ENCODE results near the gene GNG5. TPM values are rescaled to one million over a fixed set of nuclear protein-coding genes. Genes with fewer than 3 reads are reported as not detected.
A peak's percentile ranks its signal among the peaks of the same experiment; 100 is the strongest.

GNG5 gene
- total RNA-seq, 1 experiment from 2014 or later = 49.9 TPM

DNA sequence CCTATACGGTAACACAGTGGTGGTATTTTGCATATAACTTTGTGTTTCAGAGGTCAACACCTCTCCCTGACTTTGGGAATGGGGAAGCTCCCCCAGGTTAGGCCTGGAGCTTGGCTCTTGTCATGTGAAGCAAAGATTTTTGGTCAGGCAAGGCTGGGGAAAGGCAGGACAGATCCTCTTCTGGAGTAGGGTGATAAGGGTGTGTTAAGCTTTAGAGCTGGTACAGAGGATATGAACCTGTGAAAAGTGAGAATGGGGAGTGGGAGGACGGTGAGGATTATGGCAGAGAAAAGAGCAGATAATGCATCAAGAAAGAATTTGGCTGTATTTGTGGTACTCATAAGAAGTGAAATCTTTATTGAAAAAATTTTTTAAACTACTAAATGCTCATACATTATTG lies 25.1 kb downstream of the GNG5 start:
- ATAC-seq (no peak), DNase-seq (no peak)
- Histone ChIP-seq H3K4me1 (ENCODE audit: insufficient read depth, low read length) (peaks cover 31% of the 10 kb centered on the region), H3K36me3 (ENCODE audit: low read depth, low read length) (peaks cover 42% of the 10 kb centered on the region), H3K79me2 (ENCODE audit: low read length) (peaks cover 74% of the 10 kb centered on the region), H3K9me3 (ENCODE audit: low read length) (no peaks in the 10 kb centered on the region), H3K9ac (ENCODE audit: low read length) (no peak overlapping the region), H2AFZ (ENCODE audit: low read length) (no peak overlapping the region), H3K4me3 (ENCODE audit: low read length) (peak overlapping the region; percentile 84), H3K9me2 (replicated peaks; ENCODE audit: low read length) (no peaks in the 10 kb centered on the region), H3K4me2 (ENCODE audit: low read length) (peak overlapping the region; percentile 91), H3F3A (ENCODE audit: low read length, unreplicated experiment) (no peaks in the 10 kb centered on the region), H4K20me1 (ENCODE audit: low read length) (peaks cover 33% of the 10 kb centered on the region), H3K27ac (ENCODE audit: low read length) (no peak overlapping the region), H3K27me3 (ENCODE audit: low read length) (no peaks in the 10 kb centered on the region)
- POLR2A ChIA-PET (ENCODE audit: unreplicated experiment) = no interaction called here
- no TSS peak for BruUV-seq (replicated peaks)
- CTCF ChIA-PET = no interaction called here
- TF ChIP-seq EZH2phosphoT487 (IDR thresholded peaks at IDR 0.05; ENCODE audit: borderline replicate concordance, low read length) (no peak), CTCF (conservative IDR thresholded peaks at IDR 0.05; ENCODE audit: low read depth, low read length) (no peak), EZH2 (IDR thresholded peaks at IDR 0.05; ENCODE audit: low read length, unreplicated experiment) (no peak)
- intact Hi-C loops (cut with micrococcal nuclease) = loop anchor here (5.0 kb wide), 1 partner anchor 39 kb away; no protein-coding TSS in a partner anchor

DNA sequence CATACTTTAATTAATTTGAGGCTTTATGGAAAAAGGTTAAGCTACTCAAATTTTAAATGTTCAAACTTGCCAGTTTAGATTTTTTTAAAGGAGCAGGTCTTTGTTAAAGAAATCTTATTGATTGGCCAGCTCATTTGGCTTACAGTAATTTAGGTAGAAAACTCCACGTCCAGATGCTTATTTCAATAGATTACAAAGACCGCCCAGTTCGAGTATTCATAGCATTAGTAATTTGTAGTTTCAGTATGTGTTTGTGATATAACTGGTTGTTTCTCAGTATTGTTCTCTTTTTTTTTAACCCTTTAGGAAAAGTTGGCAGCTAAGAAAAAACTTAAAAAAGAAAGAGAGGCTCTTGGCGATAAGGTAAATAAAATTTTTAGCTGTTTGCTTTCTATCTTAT lies 25.7 kb downstream of the GNG5 start:
- Histone ChIP-seq H3K4me2 (ENCODE audit: low read length) (peak overlapping the region; percentile 91), H4K20me1 (ENCODE audit: low read length) (peaks cover 27% of the 10 kb centered on the region), H3K9ac (ENCODE audit: low read length) (peak overlapping the region; percentile 79; the same call in 1 of the 2 replicates), H2AFZ (ENCODE audit: low read length) (no peak overlapping the region), H3F3A (ENCODE audit: low read length, unreplicated experiment) (no peaks in the 10 kb centered on the region), H3K4me1 (ENCODE audit: insufficient read depth, low read length) (peaks cover 31% of the 10 kb centered on the region), H3K27ac (ENCODE audit: low read length) (no peak overlapping the region), H3K4me3 (ENCODE audit: low read length) (peak overlapping the region; percentile 84), H3K9me3 (ENCODE audit: low read length) (no peaks in the 10 kb centered on the region), H3K27me3 (ENCODE audit: low read length) (no peaks in the 10 kb centered on the region), H3K79me2 (ENCODE audit: low read length) (peaks cover 70% of the 10 kb centered on the region), H3K9me2 (replicated peaks; ENCODE audit: low read length) (no peaks in the 10 kb centered on the region), H3K36me3 (ENCODE audit: low read depth, low read length) (peaks cover 37% of the 10 kb centered on the region)
- ChIA-PET CTCF (interaction anchor here (0.6 to 1.1 kb wide), 2 partner anchors 38 to 74 kb away, joined by 3 read pairs; no protein-coding TSS in a partner anchor), POLR2A (ENCODE audit: unreplicated experiment) (interaction anchor here (0.6 to 0.7 kb wide), 2 partner anchors 122 to 433 kb away, joined by 3 read pairs; no protein-coding TSS in a partner anchor)
- ATAC-seq (no peak), DNase-seq (no peak)
- TF ChIP-seq CTCF (conservative IDR thresholded peaks at IDR 0.05; ENCODE audit: low read depth, low read length) = no peak
- no peak for TF ChIP-seq EZH2 (IDR thresholded peaks at IDR 0.05; ENCODE audit: low read length, unreplicated experiment)
- no peak for TF ChIP-seq EZH2phosphoT487 (IDR thresholded peaks at IDR 0.05; ENCODE audit: borderline replicate concordance, low read length)
- no TSS peak for BruUV-seq (replicated peaks)
- intact Hi-C loops (cut with micrococcal nuclease) = loop anchor here (5.0 kb wide), 1 partner anchor 38 kb away; no protein-coding TSS in a partner anchor

- ATAC-seq (peak; percentile 18; the same call in 1 of the 2 replicates), DNase-seq (no peak)
- no peaks in the 10 kb centered on the region for H3K27me3 ChIP-seq (ENCODE audit: low read length)
- H4K20me1 ChIP-seq (ENCODE audit: low read length) = peaks cover 27% of the 10 kb centered on the region
- H3K36me3 ChIP-seq (ENCODE audit: low read depth, low read length) = peaks cover 32% of the 10 kb centered on the region
- H3F3A ChIP-seq (ENCODE audit: low read length, unreplicated experiment) = no peaks in the 10 kb centered on the region
- peak overlapping the region; percentile 84 for H3K4me3 ChIP-seq (ENCODE audit: low read length)
- no peak overlapping the region for H2AFZ ChIP-seq (ENCODE audit: low read length)
- H3K9me3 ChIP-seq (ENCODE audit: low read length) = no peaks in the 10 kb centered on the region
- H3K4me2 ChIP-seq (ENCODE audit: low read length) = peak overlapping the region; percentile 91
- intact Hi-C loops (cut with micrococcal nuclease) = loop anchor here (1.0 to 5.0 kb wide), 2 partner anchors 38 to 124 kb away; no protein-coding TSS in a partner anchor
- no TSS peak for BruUV-seq (replicated peaks)
- H3K27ac ChIP-seq (ENCODE audit: low read length) = peak overlapping the region; percentile 52; the same call in 1 of the 2 replicates
- H3K9ac ChIP-seq (ENCODE audit: low read length) = peak overlapping the region; percentile 79
- no peaks in the 10 kb centered on the region for H3K9me2 ChIP-seq (replicated peaks; ENCODE audit: low read length)
- H3K79me2 ChIP-seq (ENCODE audit: low read length) = peaks cover 63% of the 10 kb centered on the region
- ChIA-PET POLR2A (ENCODE audit: unreplicated experiment) (interaction anchor here (0.5 to 0.7 kb wide), 2 partner anchors 102 to 433 kb away, joined by 3 read pairs; no protein-coding TSS in a partner anchor), CTCF (interaction anchor here (0.8 to 1.1 kb wide), 2 partner anchors 37 to 38 kb away, joined by 3 to 4 read pairs; no protein-coding TSS in a partner anchor)
- TF ChIP-seq CTCF (conservative IDR thresholded peaks at IDR 0.05; ENCODE audit: low read depth, low read length) (no peak), EZH2 (IDR thresholded peaks at IDR 0.05; ENCODE audit: low read length, unreplicated experiment) (no peak), EZH2phosphoT487 (IDR thresholded peaks at IDR 0.05; ENCODE audit: borderline replicate concordance, low read length) (no peak)
- peaks cover 31% of the 10 kb centered on the region for H3K4me1 ChIP-seq (ENCODE audit: insufficient read depth, low read length)
Observed at GRCh38 chr1:84479998-84480397, 26.4 kb downstream of the GNG5 start.
